ENCODE results near the gene SEC22C. TPM values are rescaled to one million over a fixed set of nuclear protein-coding genes. Genes with fewer than 3 reads are reported as not detected.

The SEC22C gene
- total and polyA plus RNA-seq, 2 of the 13 experiments (the other 11 are each of a cell fraction or from before 2014, with no cell fraction given) = 20.0 to 40.0 TPM

DNA sequence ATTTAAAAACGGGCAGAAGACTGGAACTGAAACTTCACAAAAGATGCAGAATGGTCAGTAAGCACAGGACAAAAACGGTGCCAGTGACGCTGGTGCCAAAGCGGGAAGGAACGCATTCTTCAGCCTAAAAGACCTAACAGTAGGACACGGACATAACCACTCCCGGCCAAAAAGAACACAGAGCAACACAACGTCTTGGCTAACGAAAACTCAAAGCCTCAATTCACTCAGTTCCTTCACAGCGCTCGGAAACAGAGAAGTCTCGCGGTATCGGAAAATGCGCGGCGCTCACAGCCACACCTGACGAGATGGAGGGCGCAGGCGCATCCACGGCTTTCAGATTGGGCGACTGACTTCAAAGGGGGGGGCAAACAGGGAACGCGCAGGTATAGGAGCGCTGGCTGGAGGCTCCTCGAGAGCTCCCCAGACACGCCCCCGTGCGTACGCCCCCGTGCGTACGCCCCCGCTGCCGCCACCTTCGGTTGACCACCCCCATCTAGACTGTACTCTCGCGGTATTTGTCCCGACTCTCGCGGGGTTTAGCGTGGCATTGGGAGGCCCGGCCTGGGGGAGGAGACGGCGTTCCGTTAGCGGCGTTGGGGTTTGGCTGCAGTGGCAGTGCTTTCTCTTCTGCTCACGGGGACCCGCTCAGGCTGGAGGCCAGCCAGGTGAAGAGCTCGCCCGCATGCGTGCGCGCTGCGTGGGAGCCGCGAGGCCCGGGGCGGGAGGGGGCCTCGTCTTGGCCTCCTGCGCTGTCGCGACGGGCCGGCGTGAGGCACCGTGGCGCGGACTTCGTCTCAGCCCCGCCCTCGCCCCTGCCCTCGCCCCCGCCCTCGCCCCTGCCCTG, 18.6 kb upstream of the SEC22C start, which contains the start of gene NKTR (continued):
- TF ChIP-seq, protein P1, sequence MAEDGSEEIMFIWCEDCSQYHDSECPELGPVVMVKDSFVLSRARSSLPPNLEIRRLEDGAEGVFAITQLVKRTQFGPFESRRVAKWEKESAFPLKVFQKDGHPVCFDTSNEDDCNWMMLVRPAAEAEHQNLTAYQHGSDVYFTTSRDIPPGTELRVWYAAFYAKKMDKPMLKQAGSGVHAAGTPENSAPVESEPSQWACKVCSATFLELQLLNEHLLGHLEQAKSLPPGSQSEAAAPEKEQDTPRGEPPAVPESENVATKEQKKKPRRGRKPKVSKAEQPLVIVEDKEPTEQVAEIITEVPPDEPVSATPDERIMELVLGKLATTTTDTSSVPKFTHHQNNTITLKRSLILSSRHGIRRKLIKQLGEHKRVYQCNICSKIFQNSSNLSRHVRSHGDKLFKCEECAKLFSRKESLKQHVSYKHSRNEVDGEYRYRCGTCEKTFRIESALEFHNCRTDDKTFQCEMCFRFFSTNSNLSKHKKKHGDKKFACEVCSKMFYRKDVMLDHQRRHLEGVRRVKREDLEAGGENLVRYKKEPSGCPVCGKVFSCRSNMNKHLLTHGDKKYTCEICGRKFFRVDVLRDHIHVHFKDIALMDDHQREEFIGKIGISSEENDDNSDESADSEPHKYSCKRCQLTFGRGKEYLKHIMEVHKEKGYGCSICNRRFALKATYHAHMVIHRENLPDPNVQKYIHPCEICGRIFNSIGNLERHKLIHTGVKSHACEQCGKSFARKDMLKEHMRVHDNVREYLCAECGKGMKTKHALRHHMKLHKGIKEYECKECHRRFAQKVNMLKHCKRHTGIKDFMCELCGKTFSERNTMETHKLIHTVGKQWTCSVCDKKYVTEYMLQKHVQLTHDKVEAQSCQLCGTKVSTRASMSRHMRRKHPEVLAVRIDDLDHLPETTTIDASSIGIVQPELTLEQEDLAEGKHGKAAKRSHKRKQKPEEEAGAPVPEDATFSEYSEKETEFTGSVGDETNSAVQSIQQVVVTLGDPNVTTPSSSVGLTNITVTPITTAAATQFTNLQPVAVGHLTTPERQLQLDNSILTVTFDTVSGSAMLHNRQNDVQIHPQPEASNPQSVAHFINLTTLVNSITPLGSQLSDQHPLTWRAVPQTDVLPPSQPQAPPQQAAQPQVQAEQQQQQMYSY (CRISPR knock-in tag; IDR thresholded peaks at IDR 0.05) = no peak; the same call in 1 of the 2 replicates
- TF ChIP-seq, protein P2, sequence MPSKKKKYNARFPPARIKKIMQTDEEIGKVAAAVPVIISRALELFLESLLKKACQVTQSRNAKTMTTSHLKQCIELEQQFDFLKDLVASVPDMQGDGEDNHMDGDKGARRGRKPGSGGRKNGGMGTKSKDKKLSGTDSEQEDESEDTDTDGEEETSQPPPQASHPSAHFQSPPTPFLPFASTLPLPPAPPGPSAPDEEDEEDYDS (CRISPR knock-in tag; IDR thresholded peaks at IDR 0.05) = peak; percentile 81
- TF ChIP-seq LCORL (IDR thresholded peaks at IDR 0.05) (no peak), LCORL (CRISPR knock-in tag; IDR thresholded peaks at IDR 0.05) (peak; percentile 38), MED8 (CRISPR knock-in tag; IDR thresholded peaks at IDR 0.05; ENCODE audit: insufficient replicate concordance) (peak; percentile 47), SMARCC2 (IDR thresholded peaks at IDR 0.05) (no peak), MEIS1 (CRISPR knock-in tag; IDR thresholded peaks at IDR 0.05; ENCODE audit: borderline replicate concordance) (peak; percentile 80; the same call in 1 of the 2 replicates), CEBPB (IDR thresholded peaks at IDR 0.05; ENCODE audit: borderline replicate concordance, low read depth, low read length) (no peak), NFYC (CRISPR knock-in tag; IDR thresholded peaks at IDR 0.05) (peak; percentile 72), FOXJ3 (CRISPR knock-in tag; IDR thresholded peaks at IDR 0.05; ENCODE audit: borderline replicate concordance) (no peak), NCOA1 (CRISPR knock-in tag; IDR thresholded peaks at IDR 0.05) (peak; percentile 92), ZSCAN29 (CRISPR knock-in tag; conservative IDR thresholded peaks at IDR 0.05) (0 out of 2 replicates have a peak, but pooled peaks have one; percentile 48), ZNF556 (CRISPR knock-in tag; IDR thresholded peaks at IDR 0.05; ENCODE audit: borderline replicate concordance) (peak; percentile 68; the same call in 1 of the 2 replicates), ZNF263 (CRISPR knock-in tag; IDR thresholded peaks at IDR 0.05) (no peak), ZNF792 (CRISPR knock-in tag; IDR thresholded peaks at IDR 0.05) (peak; percentile 57; the same call in 1 of the 2 replicates)
- TF ChIP-seq, protein P3, sequence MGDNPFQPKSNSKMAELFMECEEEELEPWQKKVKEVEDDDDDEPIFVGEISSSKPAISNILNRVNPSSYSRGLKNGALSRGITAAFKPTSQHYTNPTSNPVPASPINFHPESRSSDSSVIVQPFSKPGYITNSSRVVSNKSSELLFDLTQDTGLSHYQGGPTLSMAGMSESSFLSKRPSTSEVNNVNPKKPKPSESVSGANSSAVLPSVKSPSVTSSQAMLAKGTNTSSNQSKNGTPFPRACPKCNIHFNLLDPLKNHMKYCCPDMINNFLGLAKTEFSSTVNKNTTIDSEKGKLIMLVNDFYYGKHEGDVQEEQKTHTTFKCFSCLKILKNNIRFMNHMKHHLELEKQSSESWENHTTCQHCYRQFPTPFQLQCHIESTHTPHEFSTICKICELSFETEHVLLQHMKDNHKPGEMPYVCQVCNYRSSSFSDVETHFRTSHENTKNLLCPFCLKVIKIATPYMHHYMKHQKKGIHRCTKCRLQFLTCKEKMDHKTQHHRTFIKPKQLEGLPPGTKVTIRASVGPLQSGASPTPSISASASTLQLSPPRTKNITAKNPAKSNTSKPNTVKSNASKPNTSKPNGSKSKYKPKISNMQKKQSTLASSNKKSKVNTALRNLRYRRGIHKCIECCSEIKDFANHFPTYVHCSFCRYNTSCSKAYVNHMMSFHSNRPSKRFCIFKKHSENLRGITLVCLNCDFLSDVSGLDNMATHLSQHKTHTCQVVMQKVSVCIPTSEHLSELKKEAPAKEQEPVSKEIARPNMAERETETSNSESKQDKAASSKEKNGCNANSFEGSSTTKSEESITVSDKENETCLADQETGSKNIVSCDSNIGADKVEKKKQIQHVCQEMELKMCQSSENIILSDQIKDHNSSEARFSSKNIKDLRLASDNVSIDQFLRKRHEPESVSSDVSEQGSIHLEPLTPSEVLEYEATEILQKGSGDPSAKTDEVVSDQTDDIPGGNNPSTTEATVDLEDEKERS (CRISPR knock-in tag; IDR thresholded peaks at IDR 0.05) = no peak
- TF ChIP-seq, protein P4, sequence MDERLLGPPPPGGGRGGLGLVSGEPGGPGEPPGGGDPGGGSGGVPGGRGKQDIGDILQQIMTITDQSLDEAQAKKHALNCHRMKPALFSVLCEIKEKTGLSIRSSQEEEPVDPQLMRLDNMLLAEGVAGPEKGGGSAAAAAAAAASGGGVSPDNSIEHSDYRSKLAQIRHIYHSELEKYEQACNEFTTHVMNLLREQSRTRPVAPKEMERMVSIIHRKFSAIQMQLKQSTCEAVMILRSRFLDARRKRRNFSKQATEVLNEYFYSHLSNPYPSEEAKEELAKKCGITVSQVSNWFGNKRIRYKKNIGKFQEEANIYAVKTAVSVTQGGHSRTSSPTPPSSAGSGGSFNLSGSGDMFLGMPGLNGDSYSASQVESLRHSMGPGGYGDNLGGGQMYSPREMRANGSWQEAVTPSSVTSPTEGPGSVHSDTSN (CRISPR knock-in tag; IDR thresholded peaks at IDR 0.05) = no peak
- TF ChIP-seq, protein P5, sequence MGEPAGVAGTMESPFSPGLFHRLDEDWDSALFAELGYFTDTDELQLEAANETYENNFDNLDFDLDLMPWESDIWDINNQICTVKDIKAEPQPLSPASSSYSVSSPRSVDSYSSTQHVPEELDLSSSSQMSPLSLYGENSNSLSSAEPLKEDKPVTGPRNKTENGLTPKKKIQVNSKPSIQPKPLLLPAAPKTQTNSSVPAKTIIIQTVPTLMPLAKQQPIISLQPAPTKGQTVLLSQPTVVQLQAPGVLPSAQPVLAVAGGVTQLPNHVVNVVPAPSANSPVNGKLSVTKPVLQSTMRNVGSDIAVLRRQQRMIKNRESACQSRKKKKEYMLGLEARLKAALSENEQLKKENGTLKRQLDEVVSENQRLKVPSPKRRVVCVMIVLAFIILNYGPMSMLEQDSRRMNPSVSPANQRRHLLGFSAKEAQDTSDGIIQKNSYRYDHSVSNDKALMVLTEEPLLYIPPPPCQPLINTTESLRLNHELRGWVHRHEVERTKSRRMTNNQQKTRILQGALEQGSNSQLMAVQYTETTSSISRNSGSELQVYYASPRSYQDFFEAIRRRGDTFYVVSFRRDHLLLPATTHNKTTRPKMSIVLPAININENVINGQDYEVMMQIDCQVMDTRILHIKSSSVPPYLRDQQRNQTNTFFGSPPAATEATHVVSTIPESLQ (CRISPR knock-in tag; conservative IDR thresholded peaks at IDR 0.05) = no peak

Data from HepG2 (cell line).